GM12891 (cell line): Measurements from ENCODE around the gene WDR82.

Source experiments
- POLR2A ChIP-seq: IDR thresholded peaks from 2 replicates; pipeline ENCODE4 v1.6.1; 2011; ENCODE audit warnings: low read depth, low read length, control low read depth
- POLR2AphosphoS5 ChIP-seq: IDR thresholded peaks from 2 replicates; pipeline ENCODE4 v1.6.1; 2011; ENCODE audit warnings: low read depth, low read length, control low read depth

- TF ChIP-seq POLR2AphosphoS5 (no peak), POLR2A (no peak)
Measured at GRCh38 chr3:52286777-52287110, 8.3 kb upstream of the WDR82 start.
